Measurements from ENCODE around the gene STH. TPM values are rescaled to one million over a fixed set of nuclear protein-coding genes. Genes with fewer than 3 reads are reported as not detected.

STH gene
- total and polyA plus RNA-seq, 10 of the 15 experiments (the other 5 are each of a cell fraction or from before 2014, with no cell fraction given), result not detected

DNA sequence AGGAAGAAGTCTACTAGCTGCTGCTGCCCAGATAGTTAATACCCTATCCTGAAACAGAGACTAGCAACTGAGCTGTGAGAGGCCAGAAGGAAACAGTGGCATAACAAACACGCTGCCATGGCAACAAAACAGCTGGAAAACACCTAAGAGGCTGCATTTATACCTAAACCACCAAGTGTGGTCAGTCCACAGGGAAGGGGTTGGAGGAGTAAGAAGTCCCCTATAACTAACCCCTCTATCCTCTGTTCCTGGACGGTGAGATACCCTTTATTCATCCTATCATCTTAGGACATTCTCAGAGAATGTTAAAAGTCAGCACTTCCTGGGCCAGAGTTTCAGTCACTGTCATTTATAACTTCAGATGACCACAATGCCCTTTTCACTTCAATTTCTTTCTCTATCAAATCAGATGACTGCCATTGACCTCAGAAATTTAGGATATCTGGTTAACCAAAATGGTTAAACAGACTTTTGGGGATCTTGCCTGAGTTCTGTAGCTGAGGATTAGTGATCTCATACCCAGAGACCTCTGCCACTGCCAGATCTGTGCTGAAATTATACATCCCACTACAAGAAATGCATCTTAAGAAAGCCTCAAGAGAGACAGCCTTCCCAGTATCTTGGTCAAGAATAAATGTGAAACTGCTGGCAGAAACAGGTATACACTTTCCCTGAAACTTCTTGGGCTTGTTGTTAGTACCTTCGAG lies 36.2 kb downstream of the STH start (continued):
- TF ChIP-seq SMAD1 (IDR thresholded peaks at IDR 0.05; ENCODE audit: low read depth, partially characterized antibody), result no peak

- Histone ChIP-seq H3K4me1 (ENCODE audit: control insufficient read depth, insufficient read depth, low read length) (peaks cover 15% of the 10 kb centered on the region), H3K27me3 (replicated peaks in 1 of 2; ENCODE audit: control insufficient read depth in 2 of 2, insufficient read depth in 2 of 2, low read length in 1 of 2) (no peaks in the 10 kb centered on the region), H3K79me2 (ENCODE audit: control insufficient read depth, insufficient read depth, low read length) (no peaks in the 10 kb centered on the region), H3K36me3 (ENCODE audit: control insufficient read depth in 2 of 2, insufficient read depth in 2 of 2, low read length in 1 of 2) (peaks cover 33 to 59% of the 10 kb centered on the region in 2 experiments), H3K4me3 (no peak overlapping the region), H3K9me3 (replicated peaks; ENCODE audit: control insufficient read depth, insufficient read depth, low read length) (no peaks in the 10 kb centered on the region), H3K9ac (ENCODE audit: control insufficient read depth, insufficient read depth, low read length) (no peak overlapping the region), H2AFZ (ENCODE audit: control insufficient read depth, low read depth, low read length) (no peak overlapping the region), H3K4me2 (ENCODE audit: control insufficient read depth, insufficient read depth) (no peak overlapping the region), H3K27ac (ENCODE audit: control insufficient read depth, insufficient read depth) (no peak overlapping the region), H4K20me1 (ENCODE audit: control insufficient read depth, insufficient read depth) (no peaks in the 10 kb centered on the region)
- DNase-seq (ENCODE audit: low read depth, low spot score) (no peak), FAIRE-seq (no peak), ATAC-seq (no peak)
- CTCF ChIA-PET, result interaction anchor here (1.0 to 4.4 kb wide), 4 partner anchors 9 to 177 kb away, joined by 3 to 38 read pairs (median 5); no protein-coding TSS in a partner anchor
- 98% methylated on average over 5 of the region's 6 CpGs for WGBS (ENCODE audit: insufficient coverage, insufficient replicate concordance, low lambda C conversion rate, missing lambda C conversion rate)
- in situ Hi-C loops (cut with MboI), result no loop called here
- intact Hi-C loops (cut with micrococcal nuclease; ENCODE audit: unreplicated experiment), result no loop called here
- SMC1A ChIA-PET (ENCODE audit: uncharacterized antibody, unreplicated experiment), result interaction anchor here (0.7 to 2.0 kb wide), 3 partner anchors 138 to 176 kb away, joined by 3 to 7 read pairs (median 3); no protein-coding TSS in a partner anchor
- POLR2A ChIA-PET, result interaction anchor here (1.0 kb wide), 1 partner anchor 8 kb away, joined by 4 read pairs; no protein-coding TSS in a partner anchor
- RAD21 ChIA-PET (ENCODE audit: unreplicated experiment), result interaction anchor here (1.2 kb wide), 1 partner anchor 9 kb away, joined by 4 read pairs; no protein-coding TSS in a partner anchor
- BruUV-seq (replicated peaks), result no TSS peak
- TF ChIP-seq IKZF1 (conservative IDR thresholded peaks at IDR 0.05), result no peak
- TF ChIP-seq BMI1 (IDR thresholded peaks at IDR 0.05; ENCODE audit: borderline replicate concordance), result no peak
- TF ChIP-seq CHD2 (IDR thresholded peaks at IDR 0.05; ENCODE audit: borderline replicate concordance, low read depth, low read length), result no peak
- TF ChIP-seq SMARCA5 (IDR thresholded peaks at IDR 0.05), result no peak
- no peak for TF ChIP-seq POLR2AphosphoS5 (IDR thresholded peaks at IDR 0.05; ENCODE audit: low read length)
- TF ChIP-seq E2F4 (IDR thresholded peaks at IDR 0.05; ENCODE audit: low read depth, low read length), result no peak
- no peak for TF ChIP-seq JUND (IDR thresholded peaks at IDR 0.05; ENCODE audit: low read depth, low read length)
- no peak for TF ChIP-seq MYC (IDR thresholded peaks at IDR 0.05; ENCODE audit: insufficient read depth, insufficient read length, insufficient replicate concordance, low read length, severe bottlenecking)
- TF ChIP-seq HDAC6 (IDR thresholded peaks at IDR 0.05; ENCODE audit: unreplicated experiment), result no peak
- TF ChIP-seq ZNF592 (IDR thresholded peaks at IDR 0.05), result no peak
- TF ChIP-seq MYB (IDR thresholded peaks at IDR 0.05; ENCODE audit: borderline replicate concordance, low read depth, low read length), result no peak
- no peak for TF ChIP-seq IRF4 (IDR thresholded peaks at IDR 0.05; ENCODE audit: low read depth, low read length)
- no peak for TF ChIP-seq CHD1 (IDR thresholded peaks at IDR 0.05; ENCODE audit: low read depth, low read length)
- TF ChIP-seq USF2 (IDR thresholded peaks at IDR 0.05; ENCODE audit: borderline replicate concordance, low read depth, low read length), result no peak
- no peak for TF ChIP-seq POLR2AphosphoS2 (IDR thresholded peaks at IDR 0.05; ENCODE audit: low read depth, low read length)
- no peak for TF ChIP-seq FOXM1 (IDR thresholded peaks at IDR 0.05; ENCODE audit: low read depth, low read length)
Observed at GRCh38 chr17:46036491-46036890, 37.4 kb downstream of the STH start.

Data from GM12878 (cell line).